Trophoblast cell (in vitro differentiated cells and primary cell): ENCODE results near the gene DPP6.
A peak's percentile ranks its signal among the peaks of the same experiment; 100 is the strongest.
"Not testable (repeated sequence)": the region's sequence is repeated elsewhere in the genome, so short reads cannot be mapped to it uniquely, and the experiment has no call there.

Experiments
- DNase-seq, 2 donors: peaks; one replicate each; pipeline ENCODE4 v3.0.0-alpha.2; 2016
- H2AFZ ChIP-seq: 2 replicates; pipeline ENCODE4 v1.6.1; 2013; ENCODE audit warnings: low read length, moderate library complexity, mild to moderate bottlenecking; ENCODE audit not compliant: insufficient read depth, poor library complexity
- H2AK5ac ChIP-seq: 2 replicates; pipeline ENCODE4 v1.6.1; 2013; ENCODE audit warnings: mild to moderate bottlenecking, low read length
- H2BK120ac ChIP-seq: 2 replicates; pipeline ENCODE4 v1.6.1; 2013; ENCODE audit warnings: low read length, mild to moderate bottlenecking, moderate library complexity; ENCODE audit not compliant: insufficient read depth, poor library complexity
- H2BK12ac ChIP-seq: 2 replicates; pipeline ENCODE4 v1.6.1; 2013; ENCODE audit warnings: mild to moderate bottlenecking, low read length, moderate library complexity
- H2BK5ac ChIP-seq: 2 replicates; pipeline ENCODE4 v1.6.1; 2013; ENCODE audit warnings: low read length, low read depth, moderate library complexity, mild to moderate bottlenecking; ENCODE audit not compliant: poor library complexity
- H3K14ac ChIP-seq: 2 replicates; pipeline ENCODE4 v1.6.1; 2013; ENCODE audit warnings: mild to moderate bottlenecking, low read length
- H3K18ac ChIP-seq: 2 replicates; pipeline ENCODE4 v1.6.1; 2013; ENCODE audit warnings: mild to moderate bottlenecking, low read length
- H3K23ac ChIP-seq: 2 replicates; pipeline ENCODE4 v1.6.1; 2013; ENCODE audit warnings: low read length
- H3K27ac ChIP-seq: 2 replicates; pipeline ENCODE4 v1.5.1; 2013; ENCODE audit warnings: low read depth, mild to moderate bottlenecking, inconsistent platforms, low read length, moderate library complexity
- H3K27me3 ChIP-seq: 2 replicates; pipeline ENCODE4 v1.6.1; 2013; ENCODE audit warnings: inconsistent platforms, mild to moderate bottlenecking, low read length, moderate library complexity; ENCODE audit not compliant: insufficient read depth
- H3K36me3 ChIP-seq, 2 experiments: 1 replicate in 1 of 2; 2 replicates in 1 of 2; pipeline ENCODE4 v1.6.1; 2013; ENCODE audit warnings: low read length in 2 of 2, mild to moderate bottlenecking in 2 of 2, moderate library complexity in 1 of 2; ENCODE audit not compliant: insufficient read depth in 2 of 2, control insufficient read depth in 1 of 2
- H3K4ac ChIP-seq: 2 replicates; pipeline ENCODE4 v1.6.1; 2013; ENCODE audit warnings: low read depth, mild to moderate bottlenecking, low read length, moderate library complexity
- H3K4me1 ChIP-seq, 2 experiments: 1 replicate in 1 of 2; 2 replicates in 1 of 2; pipeline ENCODE4 v1.6.1; 2013; ENCODE audit warnings: low read length in 2 of 2, mild to moderate bottlenecking in 2 of 2, moderate library complexity in 1 of 2; ENCODE audit not compliant: insufficient read depth in 2 of 2, control insufficient read depth in 1 of 2
- H3K4me2 ChIP-seq: 2 replicates; pipeline ENCODE4 v1.6.1; 2013; ENCODE audit warnings: inconsistent platforms, mild to moderate bottlenecking, low read length, moderate library complexity
- H3K4me3 ChIP-seq: 2 replicates; pipeline ENCODE4 v1.5.1; 2013; ENCODE audit warnings: mild to moderate bottlenecking, low read depth, low read length, inconsistent platforms
- H3K79me1 ChIP-seq: one replicate; pipeline ENCODE4 v1.6.1; 2013; ENCODE audit warnings: low read length
- H3K79me2 ChIP-seq: 2 replicates; pipeline ENCODE4 v1.6.1; 2013; ENCODE audit warnings: low read length, mild to moderate bottlenecking; ENCODE audit not compliant: control insufficient read depth, insufficient read depth, poor library complexity
- H3K9ac ChIP-seq: 2 replicates; pipeline ENCODE4 v1.6.1; 2013; ENCODE audit warnings: mild to moderate bottlenecking, low read length
- H3K9me3 ChIP-seq: 2 replicates; pipeline ENCODE4 v1.6.1; 2013; ENCODE audit warnings: low read depth, mild to moderate bottlenecking, control low read depth, inconsistent platforms, low read length; ENCODE audit not compliant: insufficient read depth
- H4K12ac ChIP-seq: 2 replicates; pipeline ENCODE4 v1.6.1; 2013; ENCODE audit warnings: low read depth, mild to moderate bottlenecking, low read length, moderate library complexity
- H4K8ac ChIP-seq: 2 replicates; pipeline ENCODE4 v1.6.1; 2013; ENCODE audit warnings: low read depth, mild to moderate bottlenecking, low read length, moderate library complexity
- H4K91ac ChIP-seq: one replicate; pipeline ENCODE4 v1.6.1; 2013; ENCODE audit warnings: low read depth, mild to moderate bottlenecking, low read length, moderate library complexity
- WGBS: extraction: QIAGEN DNeasy Blood & Tissue Kit; methylation state at CpG from one replicate; pipeline ENCODE4 v1.1.7; 2013; ENCODE audit warnings: missing lambda C conversion rate; ENCODE audit not compliant: insufficient read length, insufficient coverage; ENCODE audit errors: extremely low coverage; 5-methylcytosine and 5-hydroxymethylcytosine counted together

The DPP6 gene

DNA sequence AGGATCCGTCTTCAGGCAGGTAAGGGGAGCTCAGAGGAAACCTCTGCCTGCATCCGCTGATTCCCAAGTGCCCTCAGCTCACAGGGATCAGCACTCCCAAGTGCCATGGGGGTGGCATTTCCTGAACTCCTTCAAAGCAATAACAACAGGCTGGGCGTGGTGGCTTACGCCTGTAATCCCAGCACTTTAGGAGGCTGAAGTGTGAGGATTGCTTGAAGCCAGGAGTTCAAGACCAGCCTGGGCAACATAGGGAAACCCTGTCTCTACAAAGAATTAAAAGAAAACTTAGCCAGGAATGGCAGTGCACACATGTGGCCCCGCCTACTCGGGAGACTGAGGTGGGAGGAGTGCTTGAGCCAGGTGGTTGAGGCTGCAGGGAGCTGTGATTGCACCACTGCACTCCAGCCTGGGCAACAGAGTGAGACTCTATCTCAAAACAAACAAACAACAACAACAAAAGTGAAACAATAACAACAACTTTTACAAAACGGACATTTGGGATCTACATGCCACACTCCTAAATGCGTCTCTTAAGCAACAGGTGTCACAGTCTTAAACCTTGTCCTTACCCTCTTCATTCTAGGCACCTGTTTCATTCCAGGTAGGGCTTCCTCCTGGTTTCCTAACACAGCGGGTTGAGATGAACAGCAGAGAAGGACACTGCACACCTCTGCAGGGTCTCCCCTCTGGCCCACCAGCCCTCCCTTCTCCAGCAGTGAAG is 877.0 kb downstream of the DPP6 start:
- Histone ChIP-seq H3K9ac (no peak overlapping the region), H3K4me3 (no peak overlapping the region), H3K27me3 (no peaks in the 10 kb centered on the region), H2BK120ac (no peak overlapping the region), H2AK5ac (no peak overlapping the region), H3K79me1 (no peaks in the 10 kb centered on the region), H2BK12ac (no peak overlapping the region), H3K14ac (no peak overlapping the region), H2BK5ac (no peak overlapping the region), H3K4me1 (no peaks in the 10 kb centered on the region), H3K23ac (no peak overlapping the region), H3K79me2 (no peaks in the 10 kb centered on the region), H4K91ac (no peak overlapping the region), H4K8ac (peak overlapping the region; percentile 87), H3K9me3 (peaks cover 7% of the 10 kb centered on the region), H3K27ac (no peak overlapping the region), H3K4me2 (no peak overlapping the region), H3K18ac (no peak overlapping the region), H4K12ac (no peak overlapping the region), H3K36me3 (no peaks in the 10 kb centered on the region), H3K4ac (no peak overlapping the region), H2AFZ (no peak overlapping the region)
- no peak for DNase-seq
- WGBS = no CpG with 5 or more reads among the region's 9 CpGs

DNA sequence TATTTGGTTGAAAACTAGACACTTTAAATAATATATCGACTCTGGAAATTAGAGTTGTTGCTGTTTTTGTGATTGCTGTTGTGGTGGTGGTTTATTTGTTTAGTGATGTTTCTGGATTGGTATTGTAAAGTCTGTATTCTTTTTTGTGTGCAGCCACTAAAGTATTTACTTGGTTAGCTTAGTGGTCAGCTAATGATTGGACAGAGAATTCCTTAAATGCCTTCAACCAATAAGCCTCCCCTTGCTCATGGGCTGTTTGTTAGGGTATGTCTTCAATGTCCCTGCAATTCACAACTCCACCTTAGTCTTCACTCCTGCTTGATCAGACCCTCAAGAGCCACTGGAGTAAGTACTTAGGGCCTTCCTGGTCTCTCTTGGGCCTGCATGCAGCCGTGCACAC is 879.7 kb downstream of the DPP6 start:
- Histone ChIP-seq H3K23ac (no peak overlapping the region), H3K4me3 (no peak overlapping the region), H3K79me1 (no peaks in the 10 kb centered on the region), H3K27ac (no peak overlapping the region), H3K4me2 (no peak overlapping the region), H2BK5ac (no peak overlapping the region), H3K79me2 (no peaks in the 10 kb centered on the region), H3K9me3 (peaks cover 13% of the 10 kb centered on the region), H2BK12ac (no peak overlapping the region), H2AFZ (no peak overlapping the region), H4K12ac (no peak overlapping the region), H3K18ac (no peak overlapping the region), H4K91ac (no peak overlapping the region), H2AK5ac (no peak overlapping the region), H3K36me3 (no peaks in the 10 kb centered on the region), H3K27me3 (no peaks in the 10 kb centered on the region), H2BK120ac (no peak overlapping the region), H3K4ac (no peak overlapping the region), H3K9ac (no peak overlapping the region), H3K14ac (no peak overlapping the region), H3K4me1 (no peaks in the 10 kb centered on the region), H4K8ac (no peak overlapping the region)
- DNase-seq = no peak
- WGBS = no CpG with 5 or more reads among the region's 2 CpGs

DNA sequence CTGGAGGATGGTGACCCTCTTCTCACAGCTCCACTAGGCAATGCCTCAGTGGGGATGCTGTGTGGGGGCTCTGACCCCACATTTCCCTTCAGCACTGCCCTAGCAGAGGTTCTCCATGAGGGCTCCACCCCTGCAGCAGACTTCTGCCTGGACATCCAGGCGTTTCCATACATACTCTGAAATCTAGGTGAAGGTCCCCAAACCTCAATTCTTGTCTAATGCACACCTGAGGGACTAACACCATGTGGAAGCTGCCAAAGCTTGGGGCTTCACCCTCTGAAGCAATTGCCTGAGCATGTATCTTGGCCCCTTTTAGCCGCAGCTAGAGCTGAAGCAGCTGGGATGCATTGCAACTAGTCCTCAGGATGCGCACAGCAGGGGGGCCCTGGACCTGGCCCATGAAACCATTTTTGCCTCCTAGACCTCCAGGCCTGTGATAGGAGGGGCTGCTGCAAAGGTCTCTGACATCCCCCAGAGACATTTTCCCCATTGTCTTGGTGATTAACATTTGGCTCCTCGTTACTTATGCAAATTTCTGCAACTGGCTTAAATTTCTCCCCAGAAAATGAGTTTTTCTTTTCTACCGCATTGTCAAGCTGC is 882.3 kb downstream of the DPP6 start:
- not testable (repeated sequence) for H3K4me2 ChIP-seq, H3K27me3 ChIP-seq, H2BK5ac ChIP-seq, H3K14ac ChIP-seq, H3K27ac ChIP-seq, H3K79me2 ChIP-seq, DNase-seq, H2BK120ac ChIP-seq, H3K23ac ChIP-seq, H4K8ac ChIP-seq, H3K4me1 ChIP-seq, H3K79me1 ChIP-seq, H3K18ac ChIP-seq, H4K91ac ChIP-seq, H3K4me3 ChIP-seq, H2AK5ac ChIP-seq, H2AFZ ChIP-seq, H4K12ac ChIP-seq, H3K4ac ChIP-seq, H2BK12ac ChIP-seq, H3K9ac ChIP-seq, H3K36me3 ChIP-seq
- H3K9me3 ChIP-seq = peaks cover 13% of the 10 kb centered on the region
- no CpG with 5 or more reads among the region's 5 CpGs for WGBS

DNA sequence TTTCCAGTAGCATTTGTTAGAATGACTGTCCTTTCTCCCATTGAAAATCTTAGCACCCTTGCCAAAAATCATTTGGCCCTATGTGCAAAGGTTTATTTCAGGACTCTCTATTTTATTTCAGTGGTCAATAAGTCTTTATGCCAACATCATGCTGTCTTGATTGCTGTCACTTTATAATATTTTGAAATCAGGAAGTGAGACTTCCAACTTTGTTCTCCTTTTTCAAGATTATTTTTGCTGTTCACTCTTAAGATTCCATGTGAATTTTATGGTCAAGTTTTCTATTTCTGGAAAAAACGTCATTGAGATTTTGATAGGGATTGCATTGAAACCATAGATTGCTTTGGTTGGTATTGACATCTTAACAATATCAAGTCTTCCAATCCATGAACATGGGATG is 885.6 kb downstream of the DPP6 start:
- no CpG with 5 or more reads among the region's 1 CpG for WGBS
- no peak overlapping the region for H2BK120ac ChIP-seq

More for the DNA sequence above, 885.6 kb downstream of the DPP6 start:
- Histone ChIP-seq H2BK12ac (no peak overlapping the region), H2BK5ac (no peak overlapping the region), H3K36me3 (no peaks in the 10 kb centered on the region), H3K9ac (no peak overlapping the region), H3K79me1 (no peaks in the 10 kb centered on the region), H3K23ac (no peak overlapping the region), H2AFZ (no peak overlapping the region), H3K18ac (no peak overlapping the region), H2AK5ac (no peak overlapping the region), H3K4me1 (no peaks in the 10 kb centered on the region), H3K14ac (no peak overlapping the region), H3K4me2 (no peak overlapping the region), H4K12ac (no peak overlapping the region), H3K4ac (no peak overlapping the region), H3K27me3 (no peaks in the 10 kb centered on the region), H3K9me3 (peaks cover 10% of the 10 kb centered on the region), H4K91ac (no peak overlapping the region), H3K79me2 (no peaks in the 10 kb centered on the region), H3K27ac (no peak overlapping the region), H3K4me3 (no peak overlapping the region), H4K8ac (no peak overlapping the region)
- DNase-seq = no peak
